ENCODE measurements around the gene CRKL.

DNA sequence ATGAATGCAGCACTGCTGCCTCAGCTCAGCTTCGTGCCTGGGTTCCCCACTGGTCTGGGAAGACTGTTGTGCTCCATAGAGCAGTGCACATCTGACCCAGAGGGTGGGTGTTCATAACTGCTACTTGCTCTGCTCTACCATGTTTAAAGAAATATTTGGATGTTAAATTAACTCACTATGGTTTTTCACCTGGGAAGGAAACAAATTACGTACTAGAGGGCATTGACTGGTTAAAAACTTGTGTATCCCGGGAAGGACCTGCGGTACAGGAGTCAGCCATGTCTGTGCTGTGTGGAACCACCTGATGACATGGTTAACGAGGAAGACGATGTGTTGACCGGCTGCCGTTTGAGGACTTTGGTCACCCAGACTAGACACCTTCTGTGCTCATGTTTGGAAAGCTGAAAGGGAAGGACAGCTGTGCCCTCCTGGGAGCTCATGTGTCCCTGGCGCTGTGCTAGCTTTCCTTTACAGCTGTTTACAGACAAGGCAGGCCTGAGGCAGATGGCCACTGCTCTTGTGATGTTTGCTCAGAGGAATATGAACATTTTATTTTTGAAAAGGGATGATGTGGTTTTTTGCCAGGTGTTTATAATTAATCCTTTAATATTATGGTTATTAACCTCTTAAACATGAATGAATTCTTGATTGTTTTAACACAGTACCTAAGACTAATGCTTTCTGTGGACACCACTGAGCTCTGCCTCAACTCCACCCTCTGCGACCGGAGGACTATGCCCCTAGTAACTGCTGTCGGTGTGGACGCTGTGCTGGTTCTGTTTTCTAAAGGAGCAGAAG is 35.5 kb downstream of the CRKL start:
- TF ChIP-seq CTCF (IDR thresholded peaks at IDR 0.05; ENCODE audit: low read depth, low read length) = no peak
- TF ChIP-seq EZH2phosphoT487 (IDR thresholded peaks at IDR 0.05; ENCODE audit: low read depth) = no peak
